ENCODE data around the gene AADACL2.
"Not testable (repeated sequence)": the region's sequence is repeated elsewhere in the genome, so short reads cannot be mapped to it uniquely, and the experiment has no call there.

AADACL2 gene

GRCh38 chr3:151726016-151726415 is 7.7 kb upstream of the AADACL2 start:
- no peak overlapping the region for H2AFZ ChIP-seq (ENCODE audit: low read depth, low read length)
- H3K27me3 ChIP-seq (ENCODE audit: insufficient read depth, low read length), result no peaks in the 10 kb centered on the region
- no peaks in the 10 kb centered on the region for H3K9me3 ChIP-seq (ENCODE audit: low read length)
- no peaks in the 10 kb centered on the region for H3K4me1 ChIP-seq (ENCODE audit: insufficient read depth, low read length)
- no peak overlapping the region for H3K4me3 ChIP-seq (ENCODE audit: low read length)
- no peaks in the 10 kb centered on the region for H3K36me3 ChIP-seq (ENCODE audit: insufficient read depth, low read length)

GRCh38 chr3:151732861-151733260 is 866 bp upstream of the AADACL2 start:
- H3K27me3 ChIP-seq (ENCODE audit: insufficient read depth, low read length), result no peaks in the 10 kb centered on the region
- H2AFZ ChIP-seq (ENCODE audit: low read depth, low read length), result no peak overlapping the region
- no peaks in the 10 kb centered on the region for H3K4me1 ChIP-seq (ENCODE audit: insufficient read depth, low read length)
- H3K4me3 ChIP-seq (ENCODE audit: low read length), result no peak overlapping the region
- H3K9me3 ChIP-seq (ENCODE audit: low read length), result no peaks in the 10 kb centered on the region
- no peaks in the 10 kb centered on the region for H3K36me3 ChIP-seq (ENCODE audit: insufficient read depth, low read length)

GRCh38 chr3:151740581-151740980 is 6.9 kb downstream of the AADACL2 start:
- no peaks in the 10 kb centered on the region for H3K36me3 ChIP-seq (ENCODE audit: insufficient read depth, low read length)
- H2AFZ ChIP-seq (ENCODE audit: low read depth, low read length), result no peak overlapping the region
- H3K4me3 ChIP-seq (ENCODE audit: low read length), result no peak overlapping the region
- H3K4me1 ChIP-seq (ENCODE audit: insufficient read depth, low read length), result no peaks in the 10 kb centered on the region
- H3K27me3 ChIP-seq (ENCODE audit: insufficient read depth, low read length), result no peaks in the 10 kb centered on the region
- no peaks in the 10 kb centered on the region for H3K9me3 ChIP-seq (ENCODE audit: low read length)

GRCh38 chr3:151743855-151744254 is 10.1 kb downstream of the AADACL2 start:
- Histone ChIP-seq H3K4me3 (ENCODE audit: low read length) (no peak overlapping the region), H3K4me1 (ENCODE audit: insufficient read depth, low read length) (no peaks in the 10 kb centered on the region), H3K9me3 (ENCODE audit: low read length) (no peaks in the 10 kb centered on the region), H3K27me3 (ENCODE audit: insufficient read depth, low read length) (no peaks in the 10 kb centered on the region), H2AFZ (ENCODE audit: low read depth, low read length) (no peak overlapping the region), H3K36me3 (ENCODE audit: insufficient read depth, low read length) (no peaks in the 10 kb centered on the region)

GRCh38 chr3:151750181-151750580 is 16.5 kb downstream of the AADACL2 start:
- H3K4me3 ChIP-seq (ENCODE audit: low read length), result no peak overlapping the region
- no peaks in the 10 kb centered on the region for H3K36me3 ChIP-seq (ENCODE audit: insufficient read depth, low read length)
- no peaks in the 10 kb centered on the region for H3K4me1 ChIP-seq (ENCODE audit: insufficient read depth, low read length)
- H3K27me3 ChIP-seq (ENCODE audit: insufficient read depth, low read length), result no peaks in the 10 kb centered on the region
- no peak overlapping the region for H2AFZ ChIP-seq (ENCODE audit: low read depth, low read length)
- no peaks in the 10 kb centered on the region for H3K9me3 ChIP-seq (ENCODE audit: low read length)

GRCh38 chr3:151750678-151751077 is 17.0 kb downstream of the AADACL2 start:
- no peak overlapping the region for H3K4me3 ChIP-seq (ENCODE audit: low read length)
- no peaks in the 10 kb centered on the region for H3K4me1 ChIP-seq (ENCODE audit: insufficient read depth, low read length)
- no peaks in the 10 kb centered on the region for H3K27me3 ChIP-seq (ENCODE audit: insufficient read depth, low read length)
- no peaks in the 10 kb centered on the region for H3K9me3 ChIP-seq (ENCODE audit: low read length)
- H3K36me3 ChIP-seq (ENCODE audit: insufficient read depth, low read length), result no peaks in the 10 kb centered on the region
- H2AFZ ChIP-seq (ENCODE audit: low read depth, low read length), result no peak overlapping the region

GRCh38 chr3:151751161-151751560 is 17.4 kb downstream of the AADACL2 start:
- no peak overlapping the region for H3K4me3 ChIP-seq (ENCODE audit: low read length)
- H3K27me3 ChIP-seq (ENCODE audit: insufficient read depth, low read length), result no peaks in the 10 kb centered on the region
- no peak overlapping the region for H2AFZ ChIP-seq (ENCODE audit: low read depth, low read length)
- H3K4me1 ChIP-seq (ENCODE audit: insufficient read depth, low read length), result no peaks in the 10 kb centered on the region
- H3K36me3 ChIP-seq (ENCODE audit: insufficient read depth, low read length), result no peaks in the 10 kb centered on the region
- no peaks in the 10 kb centered on the region for H3K9me3 ChIP-seq (ENCODE audit: low read length)

GRCh38 chr3:151753846-151754245 is 20.1 kb downstream of the AADACL2 start:
- no peak overlapping the region for H3K4me3 ChIP-seq (ENCODE audit: low read length)
- no peaks in the 10 kb centered on the region for H3K9me3 ChIP-seq (ENCODE audit: low read length)
- H3K27me3 ChIP-seq (ENCODE audit: insufficient read depth, low read length), result no peaks in the 10 kb centered on the region

GRCh38 chr3:151761581-151761980 is 27.9 kb downstream of the AADACL2 start:
- no peaks in the 10 kb centered on the region for H3K4me1 ChIP-seq (ENCODE audit: insufficient read depth, low read length)
- no peaks in the 10 kb centered on the region for H3K36me3 ChIP-seq (ENCODE audit: insufficient read depth, low read length)
- H3K27me3 ChIP-seq (ENCODE audit: insufficient read depth, low read length), result no peaks in the 10 kb centered on the region
- no peak overlapping the region for H2AFZ ChIP-seq (ENCODE audit: low read depth, low read length)
- no peaks in the 10 kb centered on the region for H3K9me3 ChIP-seq (ENCODE audit: low read length)
- no peak overlapping the region for H3K4me3 ChIP-seq (ENCODE audit: low read length)

More at GRCh38 chr3:151753846-151754245, 20.1 kb downstream of the AADACL2 start:
- H3K36me3 ChIP-seq (ENCODE audit: insufficient read depth, low read length), result no peaks in the 10 kb centered on the region
- H3K4me1 ChIP-seq (ENCODE audit: insufficient read depth, low read length), result no peaks in the 10 kb centered on the region
- no peak overlapping the region for H2AFZ ChIP-seq (ENCODE audit: low read depth, low read length)

- H3K27me3 ChIP-seq (ENCODE audit: insufficient read depth, low read length); H3K36me3 ChIP-seq (ENCODE audit: insufficient read depth, low read length); H3K9me3 ChIP-seq (ENCODE audit: low read length); H3K4me1 ChIP-seq (ENCODE audit: insufficient read depth, low read length); H2AFZ ChIP-seq (ENCODE audit: low read depth, low read length); H3K4me3 ChIP-seq (ENCODE audit: low read length): not testable (repeated sequence)
These were observed 31.0 kb downstream of the AADACL2 start for GRCh38 chr3:151764699-151765098.

GRCh38 chr3:151765685-151766084 is 32.0 kb downstream of the AADACL2 start:
- no peak overlapping the region for H2AFZ ChIP-seq (ENCODE audit: low read depth, low read length)
- no peaks in the 10 kb centered on the region for H3K36me3 ChIP-seq (ENCODE audit: insufficient read depth, low read length)
- H3K4me1 ChIP-seq (ENCODE audit: insufficient read depth, low read length), result no peaks in the 10 kb centered on the region
- H3K27me3 ChIP-seq (ENCODE audit: insufficient read depth, low read length), result no peaks in the 10 kb centered on the region
- H3K4me3 ChIP-seq (ENCODE audit: low read length), result no peak overlapping the region
- H3K9me3 ChIP-seq (ENCODE audit: low read length), result no peaks in the 10 kb centered on the region

GRCh38 chr3:151766454-151766853 is 32.7 kb downstream of the AADACL2 start:
- H3K4me3 ChIP-seq (ENCODE audit: low read length), result no peak overlapping the region
- no peaks in the 10 kb centered on the region for H3K27me3 ChIP-seq (ENCODE audit: insufficient read depth, low read length)
- H3K4me1 ChIP-seq (ENCODE audit: insufficient read depth, low read length), result peaks cover 4% of the 10 kb centered on the region
- H2AFZ ChIP-seq (ENCODE audit: low read depth, low read length), result no peak overlapping the region
- no peaks in the 10 kb centered on the region for H3K36me3 ChIP-seq (ENCODE audit: insufficient read depth, low read length)
- H3K9me3 ChIP-seq (ENCODE audit: low read length), result no peaks in the 10 kb centered on the region

GRCh38 chr3:151768393-151768930 is 34.7 kb downstream of the AADACL2 start:
- Histone ChIP-seq H3K27me3 (ENCODE audit: insufficient read depth, low read length) (no peaks in the 10 kb centered on the region), H2AFZ (ENCODE audit: low read depth, low read length) (no peak overlapping the region), H3K4me3 (ENCODE audit: low read length) (no peak overlapping the region), H3K9me3 (ENCODE audit: low read length) (no peaks in the 10 kb centered on the region), H3K36me3 (ENCODE audit: insufficient read depth, low read length) (no peaks in the 10 kb centered on the region), H3K4me1 (ENCODE audit: insufficient read depth, low read length) (peaks cover 4% of the 10 kb centered on the region)

- peaks cover 4% of the 10 kb centered on the region for H3K4me1 ChIP-seq (ENCODE audit: insufficient read depth, low read length)
- H3K36me3 ChIP-seq (ENCODE audit: insufficient read depth, low read length), result no peaks in the 10 kb centered on the region
- H3K27me3 ChIP-seq (ENCODE audit: insufficient read depth, low read length), result no peaks in the 10 kb centered on the region
- no peak overlapping the region for H3K4me3 ChIP-seq (ENCODE audit: low read length)
- H2AFZ ChIP-seq (ENCODE audit: low read depth, low read length), result no peak overlapping the region
- H3K9me3 ChIP-seq (ENCODE audit: low read length), result no peaks in the 10 kb centered on the region
These were observed 35.4 kb downstream of the AADACL2 start for GRCh38 chr3:151769175-151769574.
